DMS 273 (cell line): Measurements from ENCODE around the gene MSI2.

ENCODE experiments used
- DNase-seq: peaks from one replicate; lab custom pipeline; 2025; ENCODE audit not compliant: unreplicated experiment; lab: John Stamatoyannopoulos, UW

Gene MSI2

DNA sequence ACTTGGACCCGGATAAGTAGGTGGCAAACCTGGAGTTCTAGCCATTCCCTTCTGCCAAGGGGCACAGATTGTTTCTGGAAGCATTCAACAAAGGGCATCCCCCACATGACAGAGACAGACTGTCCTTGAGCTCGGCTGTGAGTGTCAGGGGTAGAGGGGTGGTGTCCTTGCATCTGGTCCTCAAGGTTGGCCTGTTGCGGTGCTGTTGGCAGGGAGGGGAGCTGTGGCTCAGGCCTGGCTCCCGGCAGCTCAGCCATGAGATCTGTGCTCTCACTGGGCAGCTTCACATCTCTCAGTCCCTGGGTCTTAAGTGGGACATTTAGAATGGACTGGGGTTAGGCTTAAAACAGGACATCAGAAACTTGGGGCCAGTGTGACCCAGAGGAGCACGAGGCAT lies 468.4 kb downstream of the MSI2 start:
- no peak for DNase-seq

DNA sequence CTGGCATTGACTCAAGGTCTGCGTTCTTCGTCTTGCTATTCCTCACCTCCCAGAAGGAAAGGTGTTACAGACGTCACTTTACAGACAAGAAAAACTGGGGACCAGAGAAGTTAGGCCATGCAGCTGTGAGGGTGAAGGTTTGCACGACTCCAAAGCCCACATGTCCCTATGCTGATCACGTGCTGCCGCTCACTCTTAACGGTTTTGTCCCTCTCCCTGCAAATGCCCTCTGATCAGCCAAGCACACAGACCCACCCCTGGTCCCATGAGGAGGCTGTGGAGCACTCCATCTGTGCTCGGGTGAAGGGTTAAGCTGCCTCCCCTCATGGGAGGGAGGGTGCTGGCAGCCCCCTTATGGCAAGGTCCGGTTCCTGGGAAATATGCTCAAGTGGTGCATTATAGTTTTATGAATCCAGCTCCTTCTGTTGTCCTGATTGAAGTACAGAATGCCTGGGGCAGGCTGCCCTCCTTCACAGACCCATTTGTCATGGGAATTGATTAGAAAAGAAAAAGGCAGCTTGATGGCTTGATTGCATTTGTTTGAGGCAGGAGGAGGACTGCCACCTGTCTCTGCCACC lies 470.0 kb downstream of the MSI2 start:
- no peak for DNase-seq

DNA sequence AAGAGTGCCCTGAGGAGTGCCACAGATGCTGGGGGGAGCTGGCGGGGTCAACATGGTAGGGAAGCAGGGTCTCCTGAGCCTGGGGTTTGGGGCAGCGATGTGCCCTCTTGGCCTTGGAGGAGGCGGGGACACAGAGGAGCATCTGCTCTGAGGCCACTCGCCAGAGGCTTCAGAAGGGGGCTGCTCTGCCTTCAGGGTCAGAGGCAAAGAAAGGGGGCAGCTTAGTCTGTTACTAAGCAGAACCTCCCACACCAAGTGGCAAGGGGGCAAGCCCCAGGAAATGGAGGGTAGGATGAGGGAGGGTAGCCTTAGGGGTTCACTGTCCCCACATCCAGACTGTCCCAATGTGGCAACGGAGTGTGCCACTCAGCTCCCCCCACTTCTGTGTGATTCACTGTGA lies 470.5 kb downstream of the MSI2 start:
- no peak for DNase-seq

DNA sequence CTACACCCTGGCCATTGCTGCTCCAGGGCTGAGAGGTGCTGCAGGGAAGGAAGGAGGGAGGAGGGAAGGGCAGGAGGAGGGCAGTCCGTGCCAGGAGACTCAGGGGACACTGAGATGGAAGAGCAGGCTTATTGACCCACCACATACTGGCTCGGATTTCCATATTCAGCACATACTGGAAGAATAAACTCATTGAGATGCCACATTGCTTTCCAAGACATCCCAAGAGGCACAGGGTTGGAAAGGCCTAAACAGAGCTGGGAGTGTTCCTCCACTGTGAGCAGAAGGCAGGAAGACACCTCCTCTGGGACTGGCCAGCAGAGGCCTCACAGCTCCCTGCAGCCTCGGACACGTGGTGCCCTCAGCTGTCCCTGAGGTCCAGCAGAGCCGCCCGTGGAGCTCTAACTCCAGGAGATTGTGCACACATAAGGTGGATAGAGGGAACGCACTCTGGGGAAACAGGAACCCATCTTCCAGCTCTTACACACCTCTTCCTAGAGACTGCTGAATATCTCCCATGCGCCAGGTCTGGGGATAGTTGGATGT lies 471.4 kb downstream of the MSI2 start:
- no peak for DNase-seq

DNA sequence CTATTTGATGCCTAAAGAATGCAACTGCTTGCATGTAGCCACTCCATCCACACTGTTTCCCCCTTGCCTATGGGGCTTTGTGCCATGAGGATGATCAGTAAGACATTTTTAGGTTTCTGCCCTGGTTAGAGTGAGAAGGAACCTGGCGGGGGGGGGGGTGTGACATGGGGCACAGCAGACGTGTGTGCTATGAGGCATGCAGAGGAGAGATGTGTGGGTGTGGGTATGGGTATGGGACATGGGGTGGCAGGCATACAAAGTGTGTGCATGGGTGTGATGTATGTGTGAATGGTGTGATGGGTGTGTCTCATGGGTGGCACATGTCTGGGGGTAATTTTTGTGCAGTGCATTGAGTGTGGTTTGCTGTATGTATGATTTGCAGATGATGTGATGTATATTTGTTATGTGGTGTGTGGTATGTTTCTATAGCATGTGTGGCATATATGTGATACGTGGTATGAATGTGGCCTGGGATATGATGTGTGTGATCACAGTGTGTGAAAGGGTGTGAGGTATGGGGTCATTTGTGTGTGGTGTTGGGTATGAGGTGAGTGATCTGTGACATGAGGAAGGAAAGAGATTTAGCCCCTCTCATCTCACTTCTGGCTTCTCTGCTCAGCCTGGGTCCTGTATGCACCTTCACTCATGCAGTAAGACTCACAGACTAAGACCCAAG lies 473.8 kb downstream of the MSI2 start:
- no peak for DNase-seq

DNA sequence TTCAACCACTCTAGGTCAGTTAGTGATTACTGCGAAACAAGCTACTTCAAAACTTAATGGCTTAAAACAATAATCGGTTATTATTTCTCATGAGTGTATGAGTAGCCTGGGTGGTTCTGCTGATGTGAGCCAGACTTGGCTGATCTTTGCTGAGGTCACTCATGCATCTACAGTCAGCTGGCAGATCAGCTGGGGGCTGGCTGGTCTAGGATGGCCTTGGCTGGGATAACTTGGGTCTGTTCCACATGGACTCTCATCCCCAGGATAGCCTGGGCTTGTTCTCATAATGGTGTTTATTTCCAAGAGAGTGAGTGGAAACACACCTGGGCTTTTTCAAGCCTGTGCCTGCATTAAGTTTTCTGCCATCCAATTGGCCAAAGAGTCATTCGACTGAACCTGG lies 475.7 kb downstream of the MSI2 start:
- DNase-seq: no peak

DNA sequence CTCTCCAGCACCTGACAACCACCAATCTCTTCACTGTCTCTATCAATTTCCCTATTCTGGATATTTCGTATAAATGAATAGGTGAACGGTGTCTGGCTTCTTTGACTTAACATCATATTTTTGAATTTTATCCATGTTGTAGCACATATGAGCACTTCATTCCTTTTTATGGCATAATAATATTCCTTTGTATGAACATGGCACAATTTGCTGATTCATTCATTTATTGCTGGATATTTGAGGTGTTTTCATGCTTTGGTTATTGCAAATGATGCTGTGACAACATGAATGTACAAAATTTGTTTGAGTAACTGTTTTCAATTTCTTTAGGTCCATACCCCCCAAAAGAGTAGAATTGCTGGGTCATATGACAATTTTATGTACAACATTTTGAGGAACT lies 476.8 kb downstream of the MSI2 start:
- no peak for DNase-seq
